GM18867 (cell line): ENCODE results near the gene PEDS1.
"Not testable (repeated sequence)": the region's sequence is repeated elsewhere in the genome, so short reads cannot be mapped to it uniquely, and the experiment has no call there.

Experiments
- ATAC-seq: cut with Tn5 transposase; IDR thresholded peaks from one replicate; pipeline ENCODE4 v1.9.1; 2021; ENCODE audit warnings: mild to moderate bottlenecking, moderate library complexity; ENCODE audit not compliant: unreplicated experiment

The PEDS1 gene

GRCh38 chr20:50190251-50191064, 36.9 kb upstream of the PEDS1 start, which contains the start of gene CEBPB:
Gene CEBPB (plus strand): TSS chr20:50190830. CDS start chr20:50191034, 204 bp downstream.
- ATAC-seq, result peak; percentile 34

GRCh38 chr20:50189681-50190250, 36.2 kb upstream of the PEDS1 start:
- ATAC-seq, result no peak

- no peak for ATAC-seq
Observed at GRCh38 chr20:50188879-50189680, 35.6 kb upstream of the PEDS1 start.

GRCh38 chr20:50188287-50188688, 34.8 kb upstream of the PEDS1 start:
- ATAC-seq, result no peak

- ATAC-seq, result no peak
Observed at GRCh38 chr20:50187403-50188051, 34.0 kb upstream of the PEDS1 start.

GRCh38 chr20:50186987-50187402, 33.5 kb upstream of the PEDS1 start:
- no peak for ATAC-seq

- ATAC-seq, result no peak
Observed at GRCh38 chr20:50186151-50186885, 32.8 kb upstream of the PEDS1 start.

GRCh38 chr20:50185426-50185825, 31.9 kb upstream of the PEDS1 start:
- no peak for ATAC-seq

- no peak for ATAC-seq
Observed at GRCh38 chr20:50182346-50182745, 28.8 kb upstream of the PEDS1 start.

GRCh38 chr20:50181344-50181743, 27.8 kb upstream of the PEDS1 start:
- ATAC-seq, result no peak

GRCh38 chr20:50178672-50179071, 25.1 kb upstream of the PEDS1 start:
- ATAC-seq, result not testable (repeated sequence)

- ATAC-seq, result no peak
Observed at GRCh38 chr20:50175938-50176933, 22.7 kb upstream of the PEDS1 start.

GRCh38 chr20:50174456-50174855, 20.9 kb upstream of the PEDS1 start:
- ATAC-seq, result no peak

- no peak for ATAC-seq
Observed at GRCh38 chr20:50172347-50173013, 19.0 kb upstream of the PEDS1 start.

- ATAC-seq, result no peak
Observed at GRCh38 chr20:50170549-50171220, 17.2 kb upstream of the PEDS1 start.

- ATAC-seq, result no peak
Observed at GRCh38 chr20:50169329-50169823, 15.9 kb upstream of the PEDS1 start.

GRCh38 chr20:50165684-50166554, 12.4 kb upstream of the PEDS1 start:
- ATAC-seq, result peak; percentile 85
